ENCODE measurements around the gene FXYD6. TPM values are rescaled to one million over a fixed set of nuclear protein-coding genes. Genes with fewer than 3 reads are reported as not detected.

The FXYD6 gene
- total and polyA plus RNA-seq, 2 of the 8 experiments (the other 6 are each of a cell fraction or from before 2014, with no cell fraction given), result 44.6 to 117 TPM

DNA sequence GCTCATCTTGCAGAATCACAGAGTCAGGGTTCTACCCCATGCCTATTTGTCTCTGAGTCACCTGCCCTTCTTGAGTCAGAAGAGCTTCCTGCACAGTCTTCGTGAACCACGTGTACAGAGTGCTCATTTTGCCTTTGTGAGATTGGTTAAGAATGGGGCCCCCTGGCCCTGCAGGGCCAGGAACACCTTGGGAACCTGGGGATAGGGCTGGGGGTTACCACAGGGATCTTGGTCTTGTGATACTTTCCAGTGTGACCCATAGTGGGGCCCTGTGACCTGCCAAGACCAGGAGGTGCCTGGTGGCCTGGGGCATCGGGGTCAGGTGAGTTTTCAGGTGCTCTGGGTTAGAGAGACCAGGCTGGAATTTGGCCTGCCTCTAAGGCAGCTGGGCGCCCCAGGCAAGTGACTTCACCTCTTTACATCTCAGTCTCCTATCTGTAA lies 43.3 kb upstream of the FXYD6 start (continued):
- TF ChIP-seq TAF7 (optimal IDR thresholded peaks at IDR 0.05; ENCODE audit: borderline replicate concordance, low read depth, low read length), result no peak
- TF ChIP-seq CEBPB (IDR thresholded peaks at IDR 0.05; ENCODE audit: low read depth, low read length), result no peak
- TF ChIP-seq CHD1 (IDR thresholded peaks at IDR 0.05; ENCODE audit: low read depth, low read length), result no peak
- no peak for TF ChIP-seq HDAC2 (IDR thresholded peaks at IDR 0.05; ENCODE audit: borderline replicate concordance in 1 of 2, low read depth in 2 of 2, low read length in 2 of 2)
- TF ChIP-seq RNF2 (IDR thresholded peaks at IDR 0.05; ENCODE audit: borderline replicate concordance, low read depth, low read length, missing control alignments, poor library complexity, severe bottlenecking), result no peak
- TF ChIP-seq NRF1 (IDR thresholded peaks at IDR 0.05; ENCODE audit: low read depth, low read length), result no peak
